Activated T-cell treated with anti-CD3 and anti-CD28 coated beads, Interleukin-2, amount 50 U/mL, for 72 hours (primary cell): ENCODE measurements around the gene FBRSL1. TPM values are rescaled to one million over a fixed set of nuclear protein-coding genes. Genes with fewer than 3 reads are reported as not detected.
A peak's percentile ranks its signal among the peaks of the same experiment; 100 is the strongest.

Source experiments
- ATAC-seq, 2 donors: fragments of 150-1000 bp; cut with Tn5 transposase; replicated peaks in 1 of 2; 2 replicates each; pipeline ENCODE4 v1.10.0; 2021; ENCODE audit warnings: moderate library complexity in 2 of 2, mild to moderate bottlenecking in 1 of 2
- DNase-seq, 2 donors: peaks; one replicate each; pipeline ENCODE4 v3.0.0; 2021 to 2022; ENCODE audit warnings: mixed read lengths in 1 of 2
- H3K27ac Mint-ChIP-seq: one replicate; pipeline ENCODE4 v1.8.0; 2022; ENCODE audit warnings: mild to moderate bottlenecking, moderate library complexity, mixed read lengths
- H3K27me3 Mint-ChIP-seq: one replicate; pipeline ENCODE4 v1.8.0; 2022; ENCODE audit warnings: low read depth, mixed read lengths
- H3K36me3 Mint-ChIP-seq, 2 donors: one replicate each; pipeline ENCODE4 v1.8.0; 2022; ENCODE audit warnings: mixed read lengths in 2 of 2, mild to moderate bottlenecking in 1 of 2; ENCODE audit not compliant: insufficient read depth in 2 of 2
- H3K4me1 Mint-ChIP-seq: one replicate; pipeline ENCODE4 v1.8.0; 2022; ENCODE audit warnings: low read depth, mixed read lengths
- H3K4me3 Mint-ChIP-seq, 2 donors: one replicate each; pipeline ENCODE4 v1.8.0; 2022; ENCODE audit warnings: mild to moderate bottlenecking in 2 of 2, mixed read lengths in 2 of 2, moderate library complexity in 2 of 2
- H3K9me3 Mint-ChIP-seq, 2 donors: one replicate each; pipeline ENCODE4 v1.8.0; 2022; ENCODE audit warnings: mixed read lengths in 2 of 2
- total RNA-seq, 2 donors: library from RNA; stranded (reverse); gene quantifications; one replicate each; pipeline ENCODE4 v1.2.3, GENCODE V29; 2022

Gene FBRSL1
- total RNA-seq, 2 donors from 2014 or later: 37.0 to 42.7 TPM

DNA sequence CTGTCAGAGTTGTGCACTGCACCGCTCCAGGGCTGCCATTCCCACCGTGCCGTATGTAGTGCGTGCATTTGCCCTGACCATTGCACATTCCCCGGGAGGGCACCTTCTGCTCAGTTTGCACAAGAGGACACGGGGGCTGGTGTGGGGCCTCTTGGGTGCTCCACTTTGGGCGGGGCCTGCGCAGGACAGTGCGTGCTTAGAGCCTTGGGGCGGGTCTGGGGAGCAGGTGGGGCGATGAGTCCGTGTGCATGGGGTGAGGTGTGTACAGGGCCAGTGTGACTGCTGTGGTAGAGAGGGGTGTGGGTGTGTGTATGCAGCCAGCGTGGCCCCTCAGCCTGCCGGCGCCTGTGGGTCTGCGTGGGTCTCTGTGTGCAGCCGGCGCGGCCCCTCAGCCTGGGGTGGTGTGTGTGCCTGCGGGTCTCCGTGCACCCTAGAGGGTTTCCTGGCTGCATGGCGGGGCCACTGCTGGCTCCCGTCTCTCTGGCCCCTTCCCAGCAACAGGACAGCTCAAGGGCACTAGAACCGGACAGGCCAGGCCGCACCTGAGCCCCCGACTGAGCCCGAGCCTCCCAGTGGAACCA is 31.9 kb downstream of the FBRSL1 start:
- Mint-ChIP-seq H3K4me3 (no peak overlapping the region), H3K36me3 (peaks cover 10 to 18% of the 10 kb centered on the region in 2 donors), H3K27ac (no peak overlapping the region), H3K9me3 (peaks cover 7 to 9% of the 10 kb centered on the region in 2 donors), H3K27me3 (no peaks in the 10 kb centered on the region), H3K4me1 (no peaks in the 10 kb centered on the region)
- no peak for DNase-seq
- no peak for ATAC-seq

DNA sequence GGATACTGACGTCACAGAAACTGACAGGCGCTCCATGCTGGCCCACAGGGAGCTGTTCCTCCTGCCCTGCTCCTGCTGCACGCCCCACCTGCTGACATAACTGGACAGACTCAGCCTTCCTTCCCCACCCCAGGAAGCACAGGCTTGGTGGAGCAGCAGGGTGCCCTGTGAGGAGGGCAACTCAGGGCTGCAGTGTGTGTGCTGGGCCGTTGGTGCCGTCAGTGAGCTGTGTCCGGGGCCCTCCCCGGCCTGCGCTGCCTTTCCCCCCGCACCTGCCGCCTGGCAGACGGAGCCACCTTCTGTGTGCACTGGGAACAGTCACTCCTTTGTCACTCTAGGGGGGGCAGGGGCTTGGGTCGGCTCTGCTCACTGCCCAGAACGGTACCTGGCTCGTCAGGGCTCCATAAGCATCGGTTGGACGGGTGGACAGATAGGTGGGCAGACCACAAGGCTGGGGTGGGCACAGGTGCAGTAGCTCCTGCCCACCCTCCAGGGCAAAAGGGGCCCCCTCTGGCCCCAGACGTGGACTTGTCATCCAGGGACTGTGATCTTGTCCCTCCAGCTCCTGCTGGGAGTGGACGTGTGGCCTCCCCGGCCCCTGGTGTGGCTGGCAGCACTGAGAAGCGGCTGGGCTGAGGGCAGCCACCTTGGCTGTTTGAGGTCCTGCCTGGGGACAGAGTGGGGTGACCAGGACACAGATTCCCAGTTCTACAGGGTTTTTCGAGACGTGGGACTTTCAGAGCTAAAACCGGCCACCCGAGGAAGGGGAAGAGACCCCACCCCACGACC is 32.8 kb downstream of the FBRSL1 start:
- peaks cover 10 to 18% of the 10 kb centered on the region in 2 donors for H3K36me3 Mint-ChIP-seq
- H3K4me3 Mint-ChIP-seq: no peak overlapping the region
- no peaks in the 10 kb centered on the region for H3K4me1 Mint-ChIP-seq
- ATAC-seq (no peak), DNase-seq (no peak)
- H3K27me3 Mint-ChIP-seq: no peaks in the 10 kb centered on the region
- peaks cover 7 to 9% of the 10 kb centered on the region in 2 donors for H3K9me3 Mint-ChIP-seq
- H3K27ac Mint-ChIP-seq: no peak overlapping the region

DNA sequence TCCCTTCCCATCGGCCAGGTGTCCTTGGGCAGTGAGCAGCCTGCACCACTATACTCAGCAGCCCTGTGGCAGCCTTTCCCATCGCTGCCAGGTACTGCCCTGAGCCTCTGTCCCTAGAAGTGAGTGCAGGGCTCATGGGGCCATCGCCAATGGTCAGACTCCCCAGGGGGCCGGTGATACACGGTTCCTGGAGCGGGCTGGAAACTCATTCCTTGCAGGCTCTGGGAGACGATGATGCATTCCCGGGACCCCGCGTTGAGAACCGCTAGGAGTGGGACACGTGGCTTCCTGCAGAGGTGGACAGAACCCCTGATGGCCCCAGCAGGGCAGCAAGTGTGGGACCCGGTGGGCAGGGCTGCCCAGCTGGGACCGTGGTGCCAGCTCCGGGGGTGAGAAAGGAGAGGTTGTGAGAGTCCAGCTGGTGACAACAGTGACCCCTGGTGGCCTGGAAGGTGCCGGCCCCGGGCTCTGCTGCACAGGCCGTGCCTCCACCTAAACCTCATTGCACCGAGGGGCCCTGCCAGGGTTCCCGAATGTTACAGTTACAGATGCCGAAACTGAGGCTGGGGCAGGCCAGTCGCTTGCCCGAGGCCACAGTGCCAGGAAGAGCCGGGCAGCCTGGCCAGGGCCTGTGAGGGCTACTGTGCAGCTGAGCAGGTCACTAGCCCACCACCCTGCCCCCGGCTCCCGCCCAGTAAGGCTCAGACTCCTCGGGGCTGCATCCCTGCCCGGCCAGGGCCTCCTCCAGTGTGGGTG is 33.8 kb downstream of the FBRSL1 start:
- DNase-seq (peak; percentile 75 to 80), ATAC-seq (peak; percentile 73 to 74)
- Mint-ChIP-seq H3K27me3 (no peaks in the 10 kb centered on the region), H3K36me3 (peaks cover 2 to 9% of the 10 kb centered on the region in 2 donors), H3K9me3 (peaks cover 0 to 1% of the 10 kb centered on the region in 2 donors), H3K4me3 (no peak overlapping the region), H3K4me1 (no peaks in the 10 kb centered on the region), H3K27ac (no peak overlapping the region)

DNA sequence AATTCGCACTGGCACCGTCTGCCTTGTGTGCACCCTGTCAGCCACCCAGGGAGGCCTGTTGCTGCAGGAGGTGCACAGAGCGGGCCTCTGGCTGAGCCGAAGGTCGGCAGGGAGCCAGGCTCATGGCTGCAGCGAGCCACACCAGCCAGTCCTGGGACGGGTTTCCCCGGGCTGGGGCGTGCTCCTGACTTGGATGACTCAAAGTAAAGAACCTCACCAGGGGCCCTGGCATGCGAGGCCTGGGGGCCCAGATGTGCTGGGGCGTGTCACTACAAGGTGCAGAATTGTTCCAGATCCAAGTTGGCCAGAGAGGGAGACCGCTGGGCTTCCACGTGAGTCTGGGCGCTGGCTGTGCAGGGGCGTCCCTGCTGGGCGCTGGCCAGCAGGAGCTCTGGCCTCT is 34.5 kb downstream of the FBRSL1 start:
- no peak overlapping the region for H3K4me3 Mint-ChIP-seq
- H3K4me1 Mint-ChIP-seq: no peaks in the 10 kb centered on the region
- peaks cover 0 to 2% of the 10 kb centered on the region in 2 donors for H3K36me3 Mint-ChIP-seq
- DNase-seq (no peak), ATAC-seq (no peak)
- H3K9me3 Mint-ChIP-seq: no peaks in the 10 kb centered on the region
- no peaks in the 10 kb centered on the region for H3K27me3 Mint-ChIP-seq
- no peak overlapping the region for H3K27ac Mint-ChIP-seq

DNA sequence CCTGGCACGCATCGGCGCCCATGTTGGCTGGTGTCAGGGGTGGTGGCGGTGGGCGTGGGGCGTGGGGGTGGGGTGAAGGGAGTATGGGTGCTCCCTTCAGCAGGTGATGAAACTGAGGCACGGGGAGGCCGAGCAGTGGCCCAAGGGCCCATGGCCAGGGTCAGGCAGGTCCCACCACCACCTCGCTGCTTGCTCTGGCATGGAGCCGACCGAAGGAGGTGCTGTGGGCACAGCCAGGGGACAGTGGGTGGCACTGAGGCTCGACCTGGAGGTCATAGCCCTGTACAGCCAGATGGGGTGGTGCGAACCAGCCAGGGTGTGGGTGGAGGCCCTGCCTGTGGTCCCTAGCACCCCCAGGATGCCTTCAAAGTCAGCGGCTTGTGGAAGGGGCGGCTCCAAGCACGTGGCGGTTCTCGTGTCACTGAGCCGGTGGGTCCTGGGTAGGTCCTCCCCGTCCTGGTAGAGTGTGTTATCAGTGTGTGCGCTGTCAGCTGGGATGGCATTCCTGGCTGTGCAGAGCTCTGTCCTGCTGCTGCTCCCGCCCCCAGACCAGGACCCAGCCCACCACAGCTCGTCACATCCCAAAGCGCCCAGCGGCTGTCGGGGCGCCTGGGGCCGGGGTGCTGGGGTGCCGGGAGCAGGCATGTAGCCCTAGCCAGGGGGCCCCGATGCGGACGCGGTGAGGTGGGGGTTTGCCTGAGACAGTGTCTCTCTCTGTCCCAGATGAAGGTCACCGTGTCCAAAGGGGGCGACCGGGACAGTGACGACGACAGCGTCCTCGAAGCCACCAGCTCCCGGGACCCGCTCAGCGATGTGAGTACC is 35.3 kb downstream of the FBRSL1 start:
- DNase-seq (no peak), ATAC-seq (no peak)
- Mint-ChIP-seq H3K36me3 (no peaks in the 10 kb centered on the region), H3K4me1 (peaks cover 5% of the 10 kb centered on the region), H3K27ac (no peak overlapping the region), H3K27me3 (no peaks in the 10 kb centered on the region), H3K4me3 (no peak overlapping the region), H3K9me3 (no peaks in the 10 kb centered on the region)

DNA sequence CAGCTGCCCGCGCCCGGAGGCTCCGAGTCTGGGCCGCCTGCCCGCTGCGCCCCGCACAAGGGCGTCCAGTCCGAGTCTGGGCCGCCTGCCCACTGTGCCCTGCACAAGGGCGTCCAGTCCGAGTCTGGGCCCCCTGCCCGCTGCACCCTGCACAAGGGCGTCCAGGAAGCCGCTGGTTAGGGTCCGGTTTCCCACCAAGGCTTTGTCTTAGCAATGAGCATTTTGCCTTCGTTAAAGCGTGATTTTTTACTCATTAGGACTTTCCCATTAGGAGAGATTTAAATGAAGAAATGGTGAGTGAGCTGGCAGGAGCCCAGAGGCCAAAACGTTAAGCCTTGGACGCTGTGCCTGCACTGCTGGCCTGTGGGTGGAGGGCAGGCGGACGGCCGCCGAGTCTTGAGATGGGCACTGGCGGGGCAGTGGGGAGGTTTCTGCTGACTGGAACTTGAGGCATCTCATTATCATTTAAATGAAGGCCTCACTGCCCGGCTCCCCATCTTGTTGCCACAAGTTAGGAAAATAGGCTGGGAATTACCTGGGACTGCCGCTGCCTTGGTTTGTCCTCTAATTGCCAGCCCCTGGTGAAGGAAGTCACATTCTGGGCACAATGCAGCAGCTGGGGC is 36.0 kb downstream of the FBRSL1 start:
- Mint-ChIP-seq H3K27me3 (no peaks in the 10 kb centered on the region), H3K9me3 (no peaks in the 10 kb centered on the region), H3K4me1 (peaks cover 5% of the 10 kb centered on the region), H3K36me3 (no peaks in the 10 kb centered on the region), H3K4me3 (no peak overlapping the region), H3K27ac (no peak overlapping the region)
- ATAC-seq (no peak), DNase-seq (no peak)

DNA sequence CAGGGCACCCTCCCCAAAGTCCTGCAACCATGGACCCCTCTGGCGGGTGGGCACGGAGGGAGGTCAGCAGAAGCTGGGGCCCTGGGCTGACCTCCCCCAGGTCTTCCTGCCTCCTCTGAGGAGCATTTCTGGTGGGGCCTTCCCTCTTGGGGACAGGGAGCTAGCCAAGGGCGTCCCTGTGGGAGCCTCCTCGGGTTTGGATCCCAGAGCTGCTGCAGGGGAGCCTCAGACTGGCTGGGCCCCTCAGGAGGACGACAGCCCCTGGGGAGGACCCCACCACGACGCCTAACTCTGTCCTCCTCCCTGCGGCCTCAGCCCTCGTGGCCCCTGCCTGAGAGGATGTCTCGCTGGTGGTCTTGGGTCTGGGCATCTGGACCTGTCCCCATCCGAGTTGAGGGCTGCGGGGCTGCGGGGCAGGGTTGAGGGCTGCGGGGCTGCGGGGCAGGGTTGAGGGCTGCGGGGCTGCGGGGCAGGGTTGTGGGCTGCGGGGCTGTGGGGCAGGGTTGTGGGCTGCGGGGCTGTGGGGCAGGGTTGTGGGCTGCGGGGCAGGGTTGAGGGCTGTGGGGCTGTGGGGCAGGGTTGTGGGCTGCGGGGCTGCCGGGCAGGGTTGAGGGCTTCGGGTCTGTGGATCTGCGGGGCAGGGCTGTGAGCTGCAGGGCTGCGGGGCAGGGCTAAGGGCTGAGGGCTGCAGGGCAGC is 37.4 kb downstream of the FBRSL1 start:
- Mint-ChIP-seq H3K9me3 (no peaks in the 10 kb centered on the region), H3K4me1 (peaks cover 5% of the 10 kb centered on the region), H3K27ac (no peak overlapping the region), H3K4me3 (no peak overlapping the region), H3K36me3 (no peaks in the 10 kb centered on the region), H3K27me3 (no peaks in the 10 kb centered on the region)
- DNase-seq (no peak), ATAC-seq (no peak)

DNA sequence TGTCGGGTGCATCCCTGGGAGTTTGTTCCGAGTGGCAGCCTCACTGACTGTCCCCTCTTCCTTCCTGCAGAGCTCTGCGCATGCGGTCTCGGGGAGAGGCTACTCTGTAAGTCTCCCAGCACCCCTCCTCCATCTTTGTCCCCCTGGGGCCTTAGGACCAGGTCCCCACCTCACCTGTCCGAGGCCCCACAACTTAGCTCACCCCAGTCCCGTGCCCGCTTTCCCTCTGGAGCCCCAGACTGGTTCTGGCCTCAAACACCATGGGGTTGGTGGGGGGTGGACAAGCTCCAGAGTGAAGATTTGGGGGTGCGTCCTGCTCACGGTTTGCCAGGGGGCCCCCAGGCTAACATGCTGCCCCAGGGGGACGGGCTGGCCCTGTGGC is 37.9 kb downstream of the FBRSL1 start:
- no peak for DNase-seq

DNA sequence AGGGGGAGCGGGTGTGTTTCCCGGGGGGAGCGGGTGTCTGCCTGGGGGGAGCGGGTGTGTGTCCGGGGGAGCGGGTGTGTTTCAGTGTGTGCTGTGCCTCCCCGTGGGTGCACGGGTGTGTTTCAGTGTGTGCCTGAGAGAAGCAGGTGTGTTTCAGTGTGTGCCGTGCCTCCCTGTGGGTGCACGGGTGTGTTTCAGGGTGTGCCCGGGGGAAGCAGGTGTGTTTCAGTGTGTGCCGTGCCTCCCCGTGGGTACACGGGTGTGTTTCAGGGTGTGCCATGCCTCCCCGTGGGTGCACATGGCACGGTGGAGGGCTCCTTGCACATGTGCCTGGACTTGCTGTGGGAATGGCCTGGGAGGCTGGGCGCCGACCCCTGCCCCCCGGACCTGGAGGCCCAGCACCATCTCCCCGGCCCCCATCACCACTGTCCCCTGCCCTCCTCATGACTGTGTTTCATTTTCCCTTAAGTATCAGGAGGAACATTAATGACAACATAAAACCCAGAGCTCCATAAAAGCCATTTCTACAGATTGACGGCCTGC is 38.7 kb downstream of the FBRSL1 start:
- no peaks in the 10 kb centered on the region for H3K9me3 Mint-ChIP-seq
- H3K27me3 Mint-ChIP-seq: no peaks in the 10 kb centered on the region
- H3K4me1 Mint-ChIP-seq: peaks cover 5% of the 10 kb centered on the region
- ATAC-seq: no peak
- H3K36me3 Mint-ChIP-seq: no peaks in the 10 kb centered on the region
- H3K27ac Mint-ChIP-seq: no peak overlapping the region
- no peak for DNase-seq
- H3K4me3 Mint-ChIP-seq: no peak overlapping the region

More for the DNA sequence above, 37.9 kb downstream of the FBRSL1 start:
- Mint-ChIP-seq H3K27ac (no peak overlapping the region), H3K36me3 (no peaks in the 10 kb centered on the region), H3K4me1 (peaks cover 5% of the 10 kb centered on the region), H3K9me3 (no peaks in the 10 kb centered on the region), H3K4me3 (no peak overlapping the region), H3K27me3 (no peaks in the 10 kb centered on the region)
- no peak for ATAC-seq

DNA sequence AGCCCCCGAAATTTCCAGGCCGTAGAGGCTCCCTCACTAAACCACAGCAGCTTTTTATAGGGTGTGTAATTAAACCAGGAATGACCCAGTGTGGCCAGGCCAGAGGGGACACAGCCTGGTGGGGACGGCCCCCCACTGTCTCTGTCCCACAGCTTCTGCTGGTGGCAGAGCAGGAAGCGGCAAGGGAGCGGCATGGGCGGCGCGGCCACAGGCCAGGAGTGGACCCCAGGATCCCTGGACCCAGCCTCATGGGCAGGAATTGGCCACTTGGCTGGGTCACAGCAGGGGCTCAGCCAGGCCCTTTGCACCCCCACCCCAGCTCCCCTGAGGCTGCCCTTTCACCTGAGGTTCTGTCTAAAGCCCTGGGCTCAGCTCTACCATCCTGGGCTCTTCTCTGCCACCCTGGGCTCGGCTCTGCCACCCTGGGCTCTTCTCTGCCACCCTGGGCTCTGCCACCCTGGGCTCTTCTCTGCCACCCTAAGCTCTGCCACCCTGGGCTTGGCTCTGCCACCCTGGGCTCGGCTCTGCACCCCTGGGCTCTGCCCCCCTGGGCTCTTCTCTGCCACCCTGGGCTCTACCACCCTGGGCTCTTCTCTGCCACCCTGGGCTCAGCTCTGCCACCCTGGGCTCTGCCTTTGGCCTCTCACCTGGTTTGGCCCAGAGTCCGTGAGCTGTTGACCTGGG is 39.3 kb downstream of the FBRSL1 start:
- Mint-ChIP-seq H3K36me3 (no peaks in the 10 kb centered on the region), H3K27ac (no peak overlapping the region), H3K4me3 (no peak overlapping the region), H3K27me3 (no peaks in the 10 kb centered on the region), H3K9me3 (no peaks in the 10 kb centered on the region), H3K4me1 (peaks cover 5% of the 10 kb centered on the region)
- DNase-seq (no peak), ATAC-seq (no peak)

DNA sequence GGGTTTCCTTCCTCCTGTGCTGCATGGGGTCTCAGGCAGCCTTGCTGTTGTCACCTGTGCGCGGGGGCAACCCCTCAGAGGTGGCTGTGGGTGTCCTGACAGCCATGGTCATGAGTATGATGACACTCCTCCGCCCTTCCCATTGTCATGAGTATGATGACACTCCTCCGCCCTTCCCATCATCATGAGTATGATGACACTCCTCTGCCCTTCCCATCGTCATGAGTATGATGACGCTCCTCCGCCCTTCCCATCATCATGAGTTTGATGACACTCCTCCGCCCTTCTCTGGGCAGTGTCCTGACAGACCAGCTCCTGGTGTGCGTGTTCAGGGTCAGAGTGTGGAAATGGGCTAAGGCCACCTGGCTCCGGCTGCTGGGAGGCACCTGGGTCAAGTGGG is 40.0 kb downstream of the FBRSL1 start:
- Mint-ChIP-seq H3K4me1 (peaks cover 5% of the 10 kb centered on the region), H3K9me3 (no peaks in the 10 kb centered on the region), H3K27ac (no peak overlapping the region), H3K36me3 (no peaks in the 10 kb centered on the region), H3K27me3 (no peaks in the 10 kb centered on the region), H3K4me3 (no peak overlapping the region)
- no peak for ATAC-seq
- DNase-seq: no peak
